Astrocyte of the cerebellum (primary cell): ENCODE measurements around the gene TSEN2.

Experiments used
- DNase-seq: peaks from one replicate; pipeline ENCODE4 v3.0.0-alpha.2; 2011; ENCODE audit warnings: low read depth
- H3K4me3 ChIP-seq: 2 replicates; pipeline ENCODE4 v1.5.1; 2011; ENCODE audit warnings: mild to moderate bottlenecking, low read depth, low read length, moderate library complexity
- CTCF ChIP-seq: IDR thresholded peaks from 2 replicates; pipeline ENCODE4 v1.5.1; 2012; ENCODE audit warnings: low read length, low read depth, moderate library complexity, mild to moderate bottlenecking; ENCODE audit errors: missing control alignments
- in situ Hi-C: cut with HindIII; loops from 2 replicates; pipeline ENCODE4 v1.10.0; 2017; ENCODE audit warnings: low sequenced_read_pairs

TSEN2 gene

DNA sequence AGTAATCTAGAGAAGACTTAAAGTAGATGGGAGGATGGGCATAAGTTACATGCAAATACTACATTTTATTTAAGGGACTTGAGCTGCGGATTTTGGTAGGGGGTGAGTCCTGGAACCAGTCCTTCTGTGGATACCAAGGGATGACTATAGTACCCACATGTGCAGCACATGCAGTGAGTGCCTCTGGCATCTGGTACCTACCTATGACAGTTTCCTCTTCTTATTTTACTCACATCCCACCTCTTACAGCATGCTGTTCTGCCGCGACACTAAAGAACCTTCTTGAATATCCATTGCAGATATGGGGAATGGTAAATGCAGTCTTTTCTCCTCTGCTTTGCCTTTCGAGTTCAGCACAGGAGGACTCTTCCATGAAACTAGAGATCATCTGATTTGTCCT, 1.7 kb downstream of the TSEN2 start:
- DNase-seq: no peak
- TF ChIP-seq CTCF: no peak
- no peak overlapping the region for H3K4me3 ChIP-seq
- in situ Hi-C loops: loop anchor here (25.0 kb wide), 1 partner anchor 349 kb away; no protein-coding TSS in a partner anchor

DNA sequence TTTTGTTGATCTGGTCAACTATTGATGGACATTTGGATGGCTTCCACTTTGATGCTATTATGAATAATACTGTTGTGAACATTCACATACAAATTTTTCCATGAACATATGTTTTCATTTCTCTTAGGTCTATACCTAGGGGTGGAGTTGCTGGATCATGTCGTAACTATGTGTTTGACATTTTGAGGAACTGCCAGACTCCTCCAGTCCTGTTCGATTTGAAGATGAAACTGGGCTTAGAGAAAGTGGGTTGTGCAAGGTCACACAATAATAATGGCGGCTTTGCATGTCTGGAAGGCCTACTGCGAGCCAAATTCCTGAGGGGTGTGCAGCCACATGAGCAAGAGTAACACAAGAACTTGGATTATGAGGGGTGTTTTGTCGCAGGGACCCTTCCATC, 2.6 kb downstream of the TSEN2 start:
- in situ Hi-C loops: loop anchor here (25.0 kb wide), 1 partner anchor 350 kb away; no protein-coding TSS in a partner anchor
- no peak for DNase-seq
- TF ChIP-seq CTCF: no peak

DNA sequence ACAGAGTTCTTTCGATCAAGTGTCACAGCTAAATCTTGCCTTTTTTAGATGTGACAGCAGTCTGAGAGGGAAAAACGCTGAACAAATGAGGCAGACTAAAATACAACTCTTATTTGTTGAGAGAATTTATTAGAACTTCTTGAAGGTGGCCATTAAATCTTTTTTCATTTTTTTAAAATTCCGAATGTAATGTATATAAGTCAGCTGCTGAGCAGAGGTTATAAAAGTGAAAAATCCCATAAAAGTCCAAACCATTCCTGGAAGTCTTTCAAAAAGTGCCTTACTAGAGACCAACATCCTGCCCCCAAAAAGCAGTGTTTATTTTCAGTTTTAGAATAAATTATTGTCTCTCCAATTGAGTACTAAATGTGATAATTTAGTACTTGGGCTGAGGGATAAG, 3.1 kb downstream of the TSEN2 start:
- H3K4me3 ChIP-seq: no peak overlapping the region
- in situ Hi-C loops: loop anchor here (25.0 kb wide), 1 partner anchor 350 kb away; no protein-coding TSS in a partner anchor
- no peak for TF ChIP-seq CTCF
- no peak for DNase-seq

More for the DNA sequence above, 2.6 kb downstream of the TSEN2 start:
- H3K4me3 ChIP-seq: no peak overlapping the region

GRCh38 chr3:12487786-12488185, 3.5 kb downstream of the TSEN2 start:
- no peak for DNase-seq
- in situ Hi-C loops: loop anchor here (25.0 kb wide), 1 partner anchor 350 kb away; no protein-coding TSS in a partner anchor
- TF ChIP-seq CTCF: no peak
- H3K4me3 ChIP-seq: no peak overlapping the region

DNA sequence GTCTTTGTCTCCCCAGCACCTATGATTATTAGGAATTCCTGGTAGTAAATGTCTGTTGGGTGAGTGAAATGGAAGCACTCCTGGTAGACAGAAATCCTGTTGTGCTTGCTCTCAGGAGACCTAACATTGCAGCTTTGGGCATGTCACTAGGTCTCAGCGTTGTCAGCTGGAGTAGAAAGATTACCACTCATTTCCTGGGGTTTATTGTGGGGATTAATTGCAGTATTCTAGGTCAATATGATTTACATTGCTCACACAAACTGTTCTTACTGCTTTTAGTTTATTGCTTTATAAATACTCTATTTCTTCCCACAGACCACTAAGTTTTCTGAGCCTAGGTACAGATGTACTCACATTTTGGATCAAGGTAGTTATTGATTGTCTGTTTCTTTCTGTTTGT, 5.1 kb downstream of the TSEN2 start:
- TF ChIP-seq CTCF: no peak
- no peak for DNase-seq
- in situ Hi-C loops: loop anchor here (25.0 kb wide), 1 partner anchor 352 kb away; no protein-coding TSS in a partner anchor
- H3K4me3 ChIP-seq: no peak overlapping the region

DNA sequence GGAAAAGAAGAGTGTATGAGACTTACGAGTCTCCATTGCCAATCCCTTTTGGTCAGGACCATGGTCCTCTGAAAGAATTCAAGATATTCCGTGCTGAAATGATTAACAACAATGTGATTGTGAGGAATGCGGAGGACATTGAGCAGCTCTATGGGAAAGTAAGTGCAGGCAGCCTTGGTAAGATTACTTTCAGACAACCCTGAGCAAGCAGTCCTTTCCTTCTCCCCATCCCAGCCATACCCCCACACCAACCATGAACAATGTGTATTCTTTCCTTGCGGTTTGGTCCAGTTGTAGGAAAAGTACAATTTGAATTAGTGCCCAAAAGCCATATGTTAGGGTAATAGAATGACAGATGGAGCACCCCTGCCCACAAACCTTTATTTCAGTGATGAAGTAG, 5.6 kb downstream of the TSEN2 start:
- DNase-seq: peak; percentile 15
- in situ Hi-C loops: loop anchor here (25.0 kb wide), 1 partner anchor 353 kb away; no protein-coding TSS in a partner anchor
- no peak overlapping the region for H3K4me3 ChIP-seq
- TF ChIP-seq CTCF: no peak

GRCh38 chr3:12490547-12490946, 6.3 kb downstream of the TSEN2 start:
- TF ChIP-seq CTCF: no peak
- in situ Hi-C loops: loop anchor here (25.0 kb wide), 1 partner anchor 353 kb away; no protein-coding TSS in a partner anchor
- no peak overlapping the region for H3K4me3 ChIP-seq
- no peak for DNase-seq
